ENCODE measurements around the gene DAP.

Gene DAP

GRCh38 chr5:10702040-10702629 is 58.9 kb downstream of the DAP start:
- H3K4me3 ChIP-seq (ENCODE audit: low read depth, low read length), result no peak overlapping the region
- no peak for TF ChIP-seq CTCF (IDR thresholded peaks at IDR 0.05; ENCODE audit: insufficient read depth, low read depth, low read length, missing control alignments)
- DNase-seq (ENCODE audit: low read depth), result no peak

- DNase-seq (ENCODE audit: low read depth), result peak; percentile 44
- peak; percentile 62 for TF ChIP-seq CTCF (IDR thresholded peaks at IDR 0.05; ENCODE audit: insufficient read depth, low read depth, low read length, missing control alignments)
- no peak overlapping the region for H3K4me3 ChIP-seq (ENCODE audit: low read depth, low read length)
Observed at GRCh38 chr5:10701567-10702039, 59.4 kb downstream of the DAP start.

- no peak for DNase-seq (ENCODE audit: low read depth)
- TF ChIP-seq CTCF (IDR thresholded peaks at IDR 0.05; ENCODE audit: insufficient read depth, low read depth, low read length, missing control alignments), result no peak
- peak overlapping the region; percentile 1; the same call in 1 of the 2 replicates for H3K4me3 ChIP-seq (ENCODE audit: low read depth, low read length)
Observed at GRCh38 chr5:10700516-10700915, 60.5 kb downstream of the DAP start.

GRCh38 chr5:10699987-10700386 is 61.0 kb downstream of the DAP start:
- peak; percentile 80 for DNase-seq (ENCODE audit: low read depth)

GRCh38 chr5:10699281-10699874 is 61.7 kb downstream of the DAP start:
- TF ChIP-seq CTCF (IDR thresholded peaks at IDR 0.05; ENCODE audit: insufficient read depth, low read depth, low read length, missing control alignments), result no peak
- DNase-seq (ENCODE audit: low read depth), result peak; percentile 77
- H3K4me3 ChIP-seq (ENCODE audit: low read depth, low read length), result no peak overlapping the region

More at GRCh38 chr5:10699987-10700386, 61.0 kb downstream of the DAP start:
- H3K4me3 ChIP-seq (ENCODE audit: low read depth, low read length), result no peak overlapping the region
- TF ChIP-seq CTCF (IDR thresholded peaks at IDR 0.05; ENCODE audit: insufficient read depth, low read depth, low read length, missing control alignments), result no peak

- DNase-seq (ENCODE audit: low read depth), result no peak
- H3K4me3 ChIP-seq (ENCODE audit: low read depth, low read length), result no peak overlapping the region
Observed at GRCh38 chr5:10695759-10696543, 65.1 kb downstream of the DAP start.

More at GRCh38 chr5:10695759-10696543, 65.1 kb downstream of the DAP start:
- TF ChIP-seq CTCF (IDR thresholded peaks at IDR 0.05; ENCODE audit: insufficient read depth, low read depth, low read length, missing control alignments), result no peak

Data from GM12865 (cell line).